Measurements from ENCODE around the gene MTFP1. TPM values are rescaled to one million over a fixed set of nuclear protein-coding genes. Genes with fewer than 3 reads are reported as not detected.

Gene MTFP1
- total and polyA plus RNA-seq, 2 of the 4 experiments (the other 2 are of a cell fraction): 7.3 to 7.7 TPM

GRCh38 chr22:30432520-30432919 lies 7.0 kb downstream of the MTFP1 start:
- Histone ChIP-seq H2AK9ac (replicated peaks; ENCODE audit: low read depth, low read length, poor library complexity) (no peak overlapping the region), H2BK5ac (ENCODE audit: low read depth, low read length, poor library complexity, severe bottlenecking) (no peak overlapping the region), H2BK120ac (ENCODE audit: low read depth, low read length) (no peak overlapping the region), H3K27me3 (ENCODE audit: control insufficient read depth, insufficient read depth, low read length) (no peaks in the 10 kb centered on the region), H3K23ac (ENCODE audit: low read depth, low read length) (no peak overlapping the region), H4K91ac (ENCODE audit: insufficient read depth, low read depth, low read length) (no peak overlapping the region), H3K18ac (ENCODE audit: low read depth, low read length) (no peak overlapping the region), H4K20me1 (ENCODE audit: insufficient read depth, low read length) (no peaks in the 10 kb centered on the region), H4K8ac (ENCODE audit: low read depth in 2 of 2, low read length in 2 of 2) (no peak overlapping the region), H3K4me3 (ENCODE audit: insufficient read depth, low read depth, low read length) (no peak overlapping the region), H3K79me1 (ENCODE audit: low read depth in 1 of 2, low read length in 2 of 2) (no peaks in the 10 kb centered on the region), H3K36me3 (ENCODE audit: control insufficient read depth, insufficient read depth, low read length) (peaks cover 6% of the 10 kb centered on the region; the same call in 1 of the 2 replicates), H3K4me1 (ENCODE audit: control insufficient read depth, insufficient read depth, low read length) (no peaks in the 10 kb centered on the region), H2BK20ac (ENCODE audit: low read depth, low read length) (no peak overlapping the region), H3K56ac (ENCODE audit: extremely low read depth, insufficient read depth, low read length) (no peak overlapping the region), H3K9me3 (ENCODE audit: control insufficient read depth, insufficient read depth, low read length) (no peaks in the 10 kb centered on the region), H2BK15ac (ENCODE audit: low read depth, low read length) (no peak overlapping the region), H3K27ac (ENCODE audit: insufficient read depth, low read length) (no peak overlapping the region), H2AK5ac (ENCODE audit: low read depth, low read length) (no peak overlapping the region), H3K4me2 (ENCODE audit: low read depth, low read length) (no peak overlapping the region), H4K5ac (ENCODE audit: low read depth, low read length) (no peak overlapping the region), H3K9ac (ENCODE audit: low read depth, low read length) (no peak overlapping the region), H3K9me1 (ENCODE audit: insufficient read depth, low read length) (no peaks in the 10 kb centered on the region), H3K4ac (ENCODE audit: low read depth, low read length) (no peak overlapping the region), H3K14ac (replicated peaks; ENCODE audit: low read depth, low read length) (no peak overlapping the region), H2AFZ (replicated peaks; ENCODE audit: low read length, poor library complexity) (no peak overlapping the region)
- POLR2A ChIA-PET (ENCODE audit: unreplicated experiment): no interaction called here
- WGBS, 2 experiments (ENCODE audit: extremely low coverage in 2 of 2, insufficient read length in 1 of 2): no CpG with 5 or more reads among the region's 2 CpGs
- in situ Hi-C loops (cut with MboI; ENCODE audit: low sequenced_read_pairs): no loop called here
- DNase-seq (no peak), ATAC-seq (ENCODE audit: low read depth) (no peak)
- dilution Hi-C loops (cut with HindIII; ENCODE audit: low sequenced_read_pairs, unreplicated experiment): no loop called here
- intact Hi-C loops (cut with micrococcal nuclease): no loop called here
- TF ChIP-seq, protein P1, sequence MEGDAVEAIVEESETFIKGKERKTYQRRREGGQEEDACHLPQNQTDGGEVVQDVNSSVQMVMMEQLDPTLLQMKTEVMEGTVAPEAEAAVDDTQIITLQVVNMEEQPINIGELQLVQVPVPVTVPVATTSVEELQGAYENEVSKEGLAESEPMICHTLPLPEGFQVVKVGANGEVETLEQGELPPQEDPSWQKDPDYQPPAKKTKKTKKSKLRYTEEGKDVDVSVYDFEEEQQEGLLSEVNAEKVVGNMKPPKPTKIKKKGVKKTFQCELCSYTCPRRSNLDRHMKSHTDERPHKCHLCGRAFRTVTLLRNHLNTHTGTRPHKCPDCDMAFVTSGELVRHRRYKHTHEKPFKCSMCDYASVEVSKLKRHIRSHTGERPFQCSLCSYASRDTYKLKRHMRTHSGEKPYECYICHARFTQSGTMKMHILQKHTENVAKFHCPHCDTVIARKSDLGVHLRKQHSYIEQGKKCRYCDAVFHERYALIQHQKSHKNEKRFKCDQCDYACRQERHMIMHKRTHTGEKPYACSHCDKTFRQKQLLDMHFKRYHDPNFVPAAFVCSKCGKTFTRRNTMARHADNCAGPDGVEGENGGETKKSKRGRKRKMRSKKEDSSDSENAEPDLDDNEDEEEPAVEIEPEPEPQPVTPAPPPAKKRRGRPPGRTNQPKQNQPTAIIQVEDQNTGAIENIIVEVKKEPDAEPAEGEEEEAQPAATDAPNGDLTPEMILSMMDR (conservative IDR thresholded peaks at IDR 0.05; ENCODE audit: low read depth, low read length): no peak
- TF ChIP-seq FOS (IDR thresholded peaks at IDR 0.05; ENCODE audit: low read depth, low read length) (no peak), CEBPB (IDR thresholded peaks at IDR 0.05; ENCODE audit: low read depth, low read length) (no peak), BHLHE40 (IDR thresholded peaks at IDR 0.05; ENCODE audit: low read depth, low read length) (no peak), CHD1 (IDR thresholded peaks at IDR 0.05; ENCODE audit: low read depth, low read length) (no peak), RAD21 (IDR thresholded peaks at IDR 0.05; ENCODE audit: low read length) (no peak), POLR2A (IDR thresholded peaks at IDR 0.05; ENCODE audit: low read depth, low read length) (no peak), MXI1 (IDR thresholded peaks at IDR 0.05; ENCODE audit: borderline replicate concordance, low read depth, low read length) (no peak)
- TF ChIP-seq, protein P2, sequence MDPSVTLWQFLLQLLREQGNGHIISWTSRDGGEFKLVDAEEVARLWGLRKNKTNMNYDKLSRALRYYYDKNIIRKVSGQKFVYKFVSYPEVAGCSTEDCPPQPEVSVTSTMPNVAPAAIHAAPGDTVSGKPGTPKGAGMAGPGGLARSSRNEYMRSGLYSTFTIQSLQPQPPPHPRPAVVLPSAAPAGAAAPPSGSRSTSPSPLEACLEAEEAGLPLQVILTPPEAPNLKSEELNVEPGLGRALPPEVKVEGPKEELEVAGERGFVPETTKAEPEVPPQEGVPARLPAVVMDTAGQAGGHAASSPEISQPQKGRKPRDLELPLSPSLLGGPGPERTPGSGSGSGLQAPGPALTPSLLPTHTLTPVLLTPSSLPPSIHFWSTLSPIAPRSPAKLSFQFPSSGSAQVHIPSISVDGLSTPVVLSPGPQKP (IDR thresholded peaks at IDR 0.05; ENCODE audit: borderline replicate concordance, low read depth, low read length): no peak
- CTCF ChIA-PET: no interaction called here
- no TSS peak for BruUV-seq (replicated peaks)
